Transverse colon (tissue), 4 donors: Measurements from ENCODE around the gene WASL. TPM values are rescaled to one million over a fixed set of nuclear protein-coding genes. Genes with fewer than 3 reads are reported as not detected.

ENCODE experiments used
- DNase-seq: peaks from one replicate; pipeline ENCODE4 v3.0.0-alpha.2; 2019
- H3K27ac ChIP-seq, 4 donors: fragments of 200-600 bp; sonication (generic); 2 replicates each; pipeline ENCODE4 v1.5.1; 2016 to 2018; ENCODE audit warnings: inconsistent platforms in 4 of 4
- H3K27me3 ChIP-seq: fragments of 200-600 bp; sonication (generic); 2 replicates; pipeline ENCODE4 v1.5.1; 2017; ENCODE audit warnings: inconsistent platforms
- H3K36me3 ChIP-seq, 4 donors: fragments of 200-600 bp; sonication (generic); 2 replicates each; pipeline ENCODE4 v1.5.1; 2017 to 2019; ENCODE audit warnings: inconsistent platforms in 4 of 4
- H3K4me1 ChIP-seq, 4 donors: fragments of 200-600 bp; sonication (generic); 2 replicates each; pipeline ENCODE4 v1.5.1; 2017 to 2020; ENCODE audit warnings: inconsistent platforms in 4 of 4
- H3K4me3 ChIP-seq, 4 donors: fragments of 200-600 bp; sonication (generic); 1 replicate in 1 of 4; 2 replicates in 3 of 4; pipeline versions ENCODE4 v1.5.1 to v1.6.1; 2017 to 2019; ENCODE audit warnings: inconsistent platforms in 4 of 4
- H3K9me3 ChIP-seq, 2 donors: fragments of 200-600 bp; sonication (generic); 2 replicates each; pipeline ENCODE4 v1.5.1; 2017 to 2019; ENCODE audit warnings: inconsistent platforms in 2 of 2
- CTCF ChIP-seq, 5 experiments: fragments of 200-600 bp in 3 of 5; fragments of 450-650 bp in 2 of 5; sonication (generic) in 3 of 5; IDR thresholded peaks; 1 replicate in 2 of 5; 2 replicates in 3 of 5; pipeline ENCODE4 v1.5.1; 2016 to 2017; ENCODE audit warnings: antibody characterized with exemption in 5 of 5, inconsistent platforms in 3 of 5, mild to moderate bottlenecking in 2 of 5, moderate library complexity in 1 of 5
- EP300 ChIP-seq: sonication (generic); formaldehyde crosslinking; IDR thresholded peaks from one replicate; pipeline ENCODE4 v1.6.1; 2017; ENCODE audit warnings: antibody characterized with exemption, low read depth
- POLR2A ChIP-seq: fragments of 450-650 bp; IDR thresholded peaks from one replicate; pipeline ENCODE4 v1.6.1; 2016; ENCODE audit warnings: antibody characterized with exemption, mild to moderate bottlenecking, moderate library complexity
- POLR2AphosphoS5 ChIP-seq, 3 donors: sonication (generic); formaldehyde crosslinking; IDR thresholded peaks; one replicate each; pipeline ENCODE4 v1.6.1; 2016; ENCODE audit warnings: antibody characterized with exemption in 3 of 3
- WGBS, 2 donors: methylation state at CpG; one replicate each; pipeline ENCODE4 v1.1.5; 2018; ENCODE audit warnings: low coverage in 1 of 2; 5-methylcytosine and 5-hydroxymethylcytosine counted together
- in situ Hi-C, 4 donors: fragments of 200-750 bp; cut with MboI; loops; one replicate each; pipeline versions ENCODE4 v1.15.0 to v1.15.1; 2017; ENCODE audit warnings: low sequenced_read_pairs in 3 of 4, low pct_ligation_motif_present in 1 of 4, low pct_unique_long_range_greater_than_20kb in 1 of 4
- intact Hi-C: fragments of 100-400 bp; cut with DNase I; formaldehyde crosslinking; loops from one replicate; pipeline ENCODE4 v1.15.1; 2023; ENCODE audit warnings: low total_unique reads
- total RNA-seq, 4 donors: library from RNA; depleted of rRNA; stranded (reverse); fragments of >200 nt; gene quantifications; one replicate each; pipeline ENCODE4 v1.1.0, GENCODE V29; 2016

Gene WASL
- total RNA-seq, 4 donors from 2014 or later, result 30.1 to 97.8 (median 65.7) TPM

GRCh38 chr7:123734498-123734897 is 14.3 kb downstream of the WASL start:
- 74 to 79% methylated on average over 3 of the region's 3 CpGs for WGBS, 2 donors
- H3K27ac ChIP-seq, result no peak overlapping the region
- no peak for TF ChIP-seq POLR2AphosphoS5 (IDR thresholded peaks at IDR 0.05)
- TF ChIP-seq CTCF (IDR thresholded peaks at IDR 0.05), result no peak
- in situ Hi-C loops (no loop called here), intact Hi-C loops (no loop called here)
- H3K4me3 ChIP-seq, result no peak overlapping the region
- H3K4me1 ChIP-seq, result peaks cover 0 to 43% (median 10%) of the 10 kb centered on the region in 4 donors
- H3K36me3 ChIP-seq, result no peaks in the 10 kb centered on the region
- no peak for DNase-seq
- peaks cover 4 to 5% of the 10 kb centered on the region in 2 donors for H3K9me3 ChIP-seq
- no peaks in the 10 kb centered on the region for H3K27me3 ChIP-seq

- Histone ChIP-seq H3K9me3 (peaks cover 4 to 5% of the 10 kb centered on the region in 2 donors), H3K36me3 (no peaks in the 10 kb centered on the region), H3K4me3 (no peak overlapping the region), H3K4me1 (peaks cover 0 to 38% (median 8%) of the 10 kb centered on the region in 4 donors), H3K27me3 (no peaks in the 10 kb centered on the region), H3K27ac (no peak overlapping the region)
- TF ChIP-seq EP300 (no peak), CTCF (IDR thresholded peaks at IDR 0.05) (no peak), POLR2A (no peak), POLR2AphosphoS5 (IDR thresholded peaks at IDR 0.05) (no peak)
- DNase-seq, result no peak
- 91 to 96% methylated on average over 2 to 3 of the region's 3 CpGs for WGBS, 2 donors
- intact Hi-C loops (no loop called here), in situ Hi-C loops (no loop called here)
Observed at GRCh38 chr7:123732413-123733091, 16.3 kb downstream of the WASL start.

GRCh38 chr7:123729218-123729578 is 19.6 kb downstream of the WASL start:
- no peak for TF ChIP-seq POLR2A
- no peak for TF ChIP-seq CTCF (IDR thresholded peaks at IDR 0.05)
- TF ChIP-seq POLR2AphosphoS5 (IDR thresholded peaks at IDR 0.05), result no peak
- TF ChIP-seq EP300, result no peak
- H3K4me3 ChIP-seq, result no peak overlapping the region
- no peak for DNase-seq
- intact Hi-C loops (no loop called here), in situ Hi-C loops (no loop called here)
- H3K27ac ChIP-seq, result no peak overlapping the region
- no peaks in the 10 kb centered on the region for H3K27me3 ChIP-seq
- WGBS, 2 donors, result 78 to 97% methylated on average over 1 of the region's 1 CpG
- H3K4me1 ChIP-seq, result peaks cover 13 to 49% (median 25%) of the 10 kb centered on the region in 4 donors
- no peaks in the 10 kb centered on the region for H3K36me3 ChIP-seq
- peaks cover 0 to 4% of the 10 kb centered on the region in 2 donors for H3K9me3 ChIP-seq

- Histone ChIP-seq H3K27ac (no peak overlapping the region), H3K27me3 (no peaks in the 10 kb centered on the region), H3K9me3 (no peaks in the 10 kb centered on the region), H3K4me3 (no peak overlapping the region), H3K4me1 (peaks cover 13 to 68% (median 37%) of the 10 kb centered on the region in 4 donors), H3K36me3 (no peaks in the 10 kb centered on the region)
- TF ChIP-seq CTCF (IDR thresholded peaks at IDR 0.05), result no peak
- no peak for TF ChIP-seq POLR2A
- no peak for TF ChIP-seq EP300
- no peak for TF ChIP-seq POLR2AphosphoS5 (IDR thresholded peaks at IDR 0.05)
- 66 to 69% methylated on average over 4 of the region's 4 CpGs for WGBS, 2 donors
- in situ Hi-C loops (no loop called here), intact Hi-C loops (no loop called here)
- DNase-seq, result no peak
Observed at GRCh38 chr7:123727071-123727837, 21.5 kb downstream of the WASL start.
